CD4-positive, alpha-beta T cell treated with Interleukin-4 for 1 hour (primary cell): ENCODE measurements around the gene MRPS18A.
A peak's percentile ranks its signal among the peaks of the same experiment; 100 is the strongest.
"Not testable (repeated sequence)": the region's sequence is repeated elsewhere in the genome, so short reads cannot be mapped to it uniquely, and the experiment has no call there.

Experiments used
- DNase-seq, 2 donors: peaks; one replicate each; pipeline ENCODE4 v3.0.0-alpha.2; 2020 to 2022

Gene MRPS18A

DNA sequence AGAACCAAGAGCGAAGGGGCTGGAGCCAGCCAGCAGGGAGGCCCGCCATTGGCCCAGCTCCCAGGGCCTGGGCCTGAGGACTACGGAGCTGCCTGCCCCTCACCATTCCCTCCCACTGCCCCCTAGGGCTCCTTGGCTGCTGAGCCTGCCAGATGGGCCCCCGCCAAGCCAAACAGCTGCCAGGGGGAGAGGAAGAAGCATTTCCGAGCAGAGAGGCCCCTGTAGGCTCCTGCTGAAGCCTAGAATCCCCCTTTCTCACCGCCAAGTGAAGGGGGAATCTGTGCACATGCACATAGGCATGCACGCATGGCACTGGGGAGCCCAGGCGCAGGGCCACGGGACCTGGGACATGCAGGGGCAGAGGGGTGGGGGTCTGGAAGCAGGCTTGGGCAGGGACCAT is 28.5 kb upstream of the MRPS18A start:
- no peak for DNase-seq

DNA sequence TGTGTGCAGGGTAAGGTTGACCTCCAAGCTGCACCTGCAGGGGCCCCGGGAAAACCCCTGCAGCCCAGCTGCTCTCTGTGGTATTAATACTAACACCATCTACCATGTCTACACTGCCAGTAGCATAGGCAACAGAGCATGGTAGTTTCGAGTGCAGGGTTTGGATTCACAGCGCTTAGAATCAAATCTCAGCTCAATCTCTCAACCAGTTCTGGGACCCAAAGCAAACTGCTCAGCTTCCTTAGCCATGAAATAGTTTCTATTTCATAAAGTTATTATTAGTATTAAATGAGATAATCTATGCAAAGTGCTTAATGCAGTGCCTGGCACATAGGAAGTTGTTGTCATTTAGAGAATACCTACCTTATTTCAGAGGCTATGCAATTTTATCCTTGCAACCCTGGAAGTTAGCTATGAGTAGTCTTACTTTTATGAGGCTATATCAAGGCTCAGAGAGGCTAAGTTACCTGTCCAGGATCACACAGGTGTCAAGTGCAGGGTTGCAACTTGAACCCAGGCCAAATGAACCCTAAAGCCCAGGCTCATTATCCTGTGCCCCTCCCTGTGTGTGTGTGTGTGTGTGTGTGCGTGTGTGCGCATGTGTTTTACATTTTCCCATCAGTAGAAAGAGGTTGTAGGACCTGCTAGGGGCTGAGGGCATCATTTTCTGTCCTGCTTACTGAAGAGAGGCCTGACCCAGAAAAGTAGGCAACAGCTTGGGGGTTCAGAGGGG is 27.6 kb upstream of the MRPS18A start:
- peak in 1 of 2 donors; percentile 63 for DNase-seq

DNA sequence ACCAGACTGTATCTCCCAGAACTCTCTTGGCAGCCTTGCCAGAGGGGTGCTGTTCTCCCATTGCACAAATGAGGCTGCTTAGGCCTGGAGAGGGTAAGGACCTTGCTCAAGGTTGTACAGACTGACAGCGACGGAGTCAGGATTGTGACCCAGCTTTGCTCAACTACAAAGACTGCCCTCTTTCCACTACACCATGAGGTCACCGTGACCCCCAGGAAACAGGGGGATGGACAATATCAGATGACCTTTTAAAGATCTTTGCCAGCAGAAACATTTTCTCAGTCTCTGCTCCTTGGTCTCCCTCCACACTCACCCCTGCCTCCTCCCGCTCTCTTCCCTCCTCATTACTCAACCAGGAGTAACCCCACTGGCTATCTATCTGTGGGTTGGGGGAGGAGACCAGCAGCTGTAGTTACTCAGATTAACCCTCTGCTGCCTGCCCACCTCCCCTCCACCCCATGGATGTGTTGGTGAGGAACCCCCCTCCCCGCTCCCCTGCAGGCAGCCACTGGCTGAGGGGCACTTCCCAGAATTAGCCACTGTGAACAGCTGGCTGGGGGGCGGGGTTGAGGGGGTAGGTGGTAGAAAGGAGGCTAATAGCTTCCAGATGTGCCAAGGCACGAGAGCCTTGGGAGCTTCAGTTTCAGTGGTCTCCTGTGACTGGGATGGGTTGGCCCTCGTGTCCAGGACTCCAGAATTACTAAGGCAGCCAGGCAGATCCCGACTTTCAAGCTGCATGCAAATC is 26.9 kb upstream of the MRPS18A start:
- DNase-seq: no peak

DNA sequence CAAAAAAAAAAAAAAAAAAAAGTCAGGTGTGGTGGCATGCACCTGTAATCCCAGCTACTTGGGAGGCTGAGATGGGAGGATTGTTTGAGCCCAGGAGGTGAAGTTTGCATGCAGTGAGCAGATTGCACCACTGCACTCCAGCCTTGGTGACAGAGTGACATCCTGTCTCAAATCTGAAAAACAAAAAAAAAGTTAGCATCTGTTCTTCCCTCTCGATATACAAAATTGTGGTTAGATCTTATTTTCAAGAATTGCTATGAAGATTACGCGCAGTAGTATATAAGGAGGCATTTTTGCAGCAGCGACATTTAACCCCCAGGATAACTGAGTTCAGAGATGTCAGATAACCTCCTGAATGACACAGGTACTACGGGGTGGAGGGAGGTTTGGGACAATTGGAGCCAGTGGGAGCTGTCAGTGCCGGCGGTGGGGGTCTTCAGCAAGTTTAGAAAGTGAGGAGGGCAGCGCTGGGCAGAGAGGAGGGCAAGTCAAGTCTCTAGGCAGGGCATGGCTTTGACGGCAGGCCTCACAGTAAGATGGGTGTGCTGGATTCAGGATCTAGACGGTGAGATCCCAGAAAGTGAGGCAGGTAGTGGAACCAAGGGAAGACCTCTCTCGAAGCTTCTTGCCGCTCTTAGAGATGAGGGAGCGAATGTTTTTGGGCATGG is 26.2 kb upstream of the MRPS18A start:
- DNase-seq: no peak

DNA sequence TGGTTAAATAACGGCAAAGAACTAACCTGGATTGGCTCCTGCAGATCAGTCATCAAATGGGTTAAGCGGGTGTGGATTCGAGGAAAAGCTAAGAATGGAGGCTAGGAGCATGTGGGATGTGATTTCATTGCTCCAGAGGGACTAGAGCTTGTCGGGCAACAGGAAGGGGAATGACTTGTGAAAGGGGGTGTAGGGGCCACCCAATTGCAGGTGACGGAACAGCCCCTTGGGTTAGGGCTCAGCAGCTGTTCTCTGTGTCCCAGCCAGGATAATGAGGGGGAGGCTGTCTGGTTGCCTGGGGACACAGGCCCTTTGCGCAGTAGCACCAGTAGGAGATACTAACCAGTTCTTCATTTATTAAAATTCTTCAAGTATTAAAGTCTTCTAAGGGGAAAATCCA is 25.0 kb upstream of the MRPS18A start:
- DNase-seq: no peak

DNA sequence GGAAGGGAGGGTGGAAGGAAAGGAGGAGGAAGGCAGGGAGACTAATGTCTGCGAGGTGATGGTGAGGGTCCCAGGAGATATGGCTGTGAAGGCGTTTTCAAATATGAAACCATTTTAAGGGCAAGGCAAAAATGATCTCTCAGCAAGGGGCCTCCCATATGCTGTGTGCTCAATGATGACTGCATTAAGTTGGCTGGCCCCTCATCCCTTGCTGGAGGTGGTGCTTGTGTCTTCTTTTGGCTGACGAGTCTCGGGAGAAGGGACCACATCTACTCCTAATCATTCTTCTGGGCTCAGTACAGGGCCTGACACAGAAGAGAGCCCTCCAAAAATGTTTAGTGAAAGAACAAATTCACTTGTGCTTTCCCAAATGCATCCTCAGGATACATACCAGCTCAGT is 23.0 kb upstream of the MRPS18A start:
- DNase-seq: no peak

DNA sequence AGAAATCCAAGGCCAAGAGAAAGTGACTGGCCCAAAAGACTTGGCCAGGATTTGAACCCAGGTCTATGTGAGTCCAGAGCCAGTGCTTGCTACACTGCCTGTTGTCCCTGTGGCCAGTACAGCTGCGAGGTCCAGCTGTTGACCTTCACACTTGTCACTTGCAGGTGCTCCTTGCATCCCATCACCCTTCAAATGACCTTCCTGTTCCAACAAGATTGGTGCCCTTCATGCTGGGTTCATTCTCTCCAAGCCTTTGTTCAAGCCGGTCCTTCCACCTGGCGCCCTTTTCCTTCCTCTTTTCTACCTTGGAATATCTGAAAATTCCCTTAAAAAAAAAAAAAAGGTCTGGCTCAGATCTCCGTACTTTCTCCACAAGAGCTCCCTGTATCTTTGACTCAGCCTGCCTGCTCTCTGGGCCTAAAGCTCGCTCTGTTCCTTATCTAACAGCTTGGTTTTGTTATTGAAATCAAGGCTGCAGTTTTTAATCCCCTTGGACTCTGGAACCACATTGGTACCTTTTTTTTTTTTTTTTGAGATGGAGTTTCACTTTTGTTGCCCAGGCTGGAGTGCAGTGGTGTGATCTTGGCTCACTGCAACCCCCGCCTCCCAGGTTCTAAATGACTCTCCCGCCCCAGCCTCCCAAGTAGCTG is 22.2 kb upstream of the MRPS18A start:
- no peak for DNase-seq

DNA sequence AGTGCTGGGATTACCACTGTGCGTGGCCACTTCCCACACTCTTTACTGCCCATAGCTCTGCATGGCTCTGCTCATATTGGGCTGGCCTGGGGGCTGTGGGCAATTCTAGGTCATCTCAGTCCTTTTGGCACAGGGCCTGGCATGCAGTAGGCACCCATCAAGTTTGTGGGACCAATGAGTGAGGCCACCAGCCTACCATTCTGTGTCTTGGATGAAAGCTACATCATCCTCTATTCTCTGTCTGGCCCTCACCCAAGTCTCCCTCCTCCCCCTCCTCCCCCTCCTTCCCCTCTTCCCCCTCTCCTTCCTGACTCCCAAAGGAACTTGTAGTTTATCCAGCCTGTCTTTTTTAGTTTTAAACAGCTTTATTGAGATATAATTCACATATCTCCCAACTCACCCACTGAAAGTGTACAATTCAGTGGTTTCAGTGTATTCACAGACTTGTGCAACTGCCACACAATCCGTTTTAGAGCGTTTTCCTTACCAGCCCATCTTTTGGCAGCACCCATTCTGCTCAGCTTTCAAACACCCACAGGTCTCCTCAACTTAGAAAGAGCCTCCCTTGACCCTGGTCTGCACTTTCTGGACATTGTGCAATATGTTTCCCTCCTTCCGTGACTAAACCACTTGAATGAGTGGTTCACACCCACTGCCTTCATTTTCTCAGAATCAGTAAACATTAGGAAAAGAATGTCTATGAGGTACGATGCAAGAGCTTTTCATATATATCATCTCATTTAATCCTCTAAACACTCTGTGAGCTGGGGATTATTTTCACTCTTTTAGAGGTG is 21.5 kb upstream of the MRPS18A start:
- peak in 1 of 2 donors; percentile 14 for DNase-seq

DNA sequence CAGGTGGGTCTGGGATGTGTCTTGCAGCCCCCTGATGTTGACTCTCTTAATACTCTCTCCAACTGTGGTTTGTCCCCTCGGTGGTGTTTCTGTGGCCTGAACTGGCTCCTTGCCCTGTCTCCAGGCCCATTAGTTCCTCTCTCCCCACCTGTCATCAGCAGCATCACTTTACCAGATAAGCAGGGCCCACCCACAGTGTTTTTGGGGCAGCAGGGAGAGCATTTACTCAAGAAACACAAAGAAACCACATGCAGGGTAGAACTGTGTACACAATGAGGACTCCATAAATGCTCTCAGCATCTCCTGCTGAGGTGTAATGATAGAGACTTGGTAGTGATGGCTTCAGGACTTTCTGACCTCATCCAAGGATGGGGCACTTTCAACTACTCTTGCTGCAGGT is 20.2 kb upstream of the MRPS18A start:
- no peak for DNase-seq

DNA sequence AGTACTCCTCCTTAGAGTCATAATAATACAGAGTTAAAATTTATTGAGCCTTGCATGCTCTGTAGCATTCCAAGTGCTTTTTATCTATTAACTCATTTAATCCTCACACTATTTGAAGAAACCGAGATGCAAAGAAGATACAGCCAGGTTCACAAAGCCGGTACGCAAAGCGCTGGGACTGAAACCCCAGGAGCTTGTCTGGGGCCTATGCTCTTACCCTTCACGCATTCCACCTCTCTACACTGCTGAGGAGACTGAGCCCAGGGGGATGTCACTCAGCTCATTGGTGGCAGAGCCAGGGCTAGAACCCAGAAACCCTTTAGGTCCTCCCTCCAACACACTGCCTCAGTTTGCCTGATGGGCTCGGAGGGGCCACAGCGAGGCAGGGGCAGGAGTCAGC is 19.7 kb upstream of the MRPS18A start:
- DNase-seq: no peak

DNA sequence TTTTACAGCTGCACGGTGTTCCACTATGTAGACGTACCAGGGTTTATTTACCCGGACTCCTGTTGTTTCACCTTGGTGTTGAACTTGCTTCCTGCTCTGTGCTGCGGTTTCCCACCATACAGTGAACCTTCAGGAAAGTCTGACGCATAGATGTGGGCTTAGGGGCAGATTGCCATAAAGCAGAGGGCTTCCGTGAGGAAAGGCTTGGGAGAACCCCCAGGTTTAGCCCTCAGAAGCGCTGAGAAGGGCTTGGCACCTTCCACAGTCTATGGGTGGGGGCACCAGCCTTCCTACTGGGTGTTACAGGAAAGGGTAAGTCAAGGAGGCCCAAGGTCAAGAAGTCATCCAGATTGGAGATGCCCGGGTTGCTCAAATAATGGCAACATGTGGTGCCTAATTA is 19.2 kb upstream of the MRPS18A start:
- DNase-seq: no peak

DNA sequence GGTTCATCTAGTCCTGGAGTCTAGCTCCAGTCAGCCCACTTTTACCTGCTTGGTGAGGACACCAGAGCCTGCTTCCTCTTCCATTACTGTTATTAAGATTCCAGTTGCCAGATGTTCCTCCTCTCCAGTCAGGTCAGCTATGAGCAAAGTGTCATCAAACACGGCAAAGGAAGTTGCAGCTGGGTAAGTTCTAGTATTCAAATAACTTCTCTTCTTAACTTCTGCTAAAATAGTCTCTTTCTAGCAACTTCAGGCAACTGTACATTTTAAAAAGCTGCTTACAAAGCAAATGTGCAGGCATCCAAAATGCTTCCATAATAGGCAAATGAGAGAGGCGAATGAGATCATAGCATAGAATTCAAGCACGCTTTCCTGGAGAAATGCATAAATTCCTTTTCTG is 18.4 kb upstream of the MRPS18A start:
- no peak for DNase-seq

DNA sequence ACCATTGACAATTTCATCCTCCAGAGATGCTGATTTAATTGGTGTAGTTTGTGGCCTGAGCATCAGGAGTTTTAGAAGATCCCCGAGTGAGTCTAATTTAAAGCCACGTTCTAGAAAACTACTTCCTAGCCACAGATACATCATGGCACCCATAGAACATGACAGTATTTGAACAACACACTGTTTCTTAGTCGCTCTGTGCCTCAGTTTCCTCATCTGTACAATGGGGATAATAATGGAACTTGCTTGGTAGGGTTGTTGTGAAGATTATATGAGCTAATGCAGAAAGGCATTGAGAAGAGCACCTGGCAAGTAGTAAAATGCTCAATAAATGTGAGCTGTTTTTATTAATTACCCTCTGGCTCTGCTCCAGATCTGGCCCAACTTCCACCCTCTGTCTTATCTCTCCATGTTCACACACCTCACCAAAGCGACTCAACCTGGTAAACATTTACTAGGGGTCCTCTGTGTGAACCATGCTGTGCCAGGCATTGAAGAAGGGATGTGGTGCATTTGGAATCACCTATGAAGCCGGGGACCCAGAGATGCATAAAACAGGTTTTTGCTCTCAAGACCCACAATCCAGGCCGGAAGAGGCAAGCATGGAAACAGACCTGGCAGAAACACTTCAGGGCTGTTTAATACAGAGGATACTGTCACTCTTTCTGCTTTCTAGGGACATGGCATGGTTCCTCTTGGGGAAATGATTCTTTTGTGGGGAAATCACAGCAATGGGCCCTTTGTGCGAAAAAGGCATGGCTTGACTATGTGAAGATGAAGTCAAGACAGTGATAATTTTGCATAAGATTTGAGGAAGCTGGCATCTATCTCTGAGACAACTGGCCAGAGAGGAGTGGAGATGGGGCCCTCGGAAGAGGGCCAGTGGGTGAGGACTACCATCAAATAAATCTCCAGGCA is 16.2 kb upstream of the MRPS18A start:
- DNase-seq: no peak

DNA sequence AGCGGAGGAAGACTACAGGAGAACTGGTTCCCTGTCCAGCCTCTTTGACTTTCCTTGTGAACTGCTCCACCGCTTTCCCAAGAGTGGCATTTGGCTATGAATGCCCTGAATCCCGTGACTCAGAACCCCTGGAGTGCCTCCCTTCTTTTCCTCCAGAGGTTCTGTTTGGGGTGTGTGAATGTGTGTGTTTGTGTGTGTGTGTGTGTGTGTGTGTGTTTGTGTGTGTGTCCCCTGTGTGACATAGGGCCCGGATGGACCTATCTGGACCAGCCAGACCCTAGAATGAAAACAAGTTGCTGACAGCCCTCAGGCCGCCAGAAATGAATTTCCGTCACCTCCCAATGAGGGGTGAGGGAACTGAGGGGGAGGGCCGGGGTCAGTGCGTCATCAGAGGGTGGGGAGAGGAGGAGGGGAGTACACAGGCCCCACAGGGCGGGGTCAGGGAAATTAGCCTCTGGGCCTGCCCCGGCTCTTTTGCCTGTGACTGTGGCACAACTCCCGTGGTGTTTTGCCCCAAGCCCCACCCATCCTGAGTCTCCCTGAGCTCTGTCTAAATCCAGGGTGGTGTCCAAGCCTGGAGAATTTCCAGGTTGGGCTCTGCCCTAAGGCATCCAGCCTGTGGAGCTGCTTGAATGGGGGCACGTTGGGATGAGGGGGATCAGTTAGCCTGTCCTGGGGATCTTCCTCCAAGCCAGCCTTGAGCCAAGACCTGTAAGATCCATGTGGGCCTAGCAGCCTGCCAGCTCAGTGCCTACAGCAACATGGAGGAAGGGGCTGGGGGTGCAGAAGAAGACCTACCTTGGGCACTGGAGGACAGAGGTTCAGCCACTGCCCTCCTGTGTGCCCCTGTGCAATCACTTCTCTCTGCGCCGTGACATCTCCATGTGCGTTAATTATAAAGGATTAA is 15.2 kb upstream of the MRPS18A start:
- DNase-seq: peak; percentile 13 to 68

DNA sequence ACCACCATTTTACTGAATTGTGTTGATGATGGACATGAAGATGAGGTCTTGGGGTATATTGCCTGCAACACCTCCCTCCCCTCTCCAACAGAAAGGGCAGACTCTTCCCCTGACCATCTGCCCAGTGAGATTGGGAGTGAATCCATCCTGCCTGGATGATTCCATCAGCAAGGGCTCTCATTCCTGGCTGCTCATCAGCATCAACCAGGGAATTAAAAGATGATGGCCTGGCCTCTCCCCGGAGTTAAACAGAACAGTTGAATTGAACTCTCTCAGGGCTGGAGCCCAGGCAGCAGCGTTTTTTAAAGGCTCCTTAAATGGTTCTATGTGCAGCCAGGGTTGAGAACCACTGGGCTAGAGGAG is 14.6 kb upstream of the MRPS18A start:
- no peak for DNase-seq

DNA sequence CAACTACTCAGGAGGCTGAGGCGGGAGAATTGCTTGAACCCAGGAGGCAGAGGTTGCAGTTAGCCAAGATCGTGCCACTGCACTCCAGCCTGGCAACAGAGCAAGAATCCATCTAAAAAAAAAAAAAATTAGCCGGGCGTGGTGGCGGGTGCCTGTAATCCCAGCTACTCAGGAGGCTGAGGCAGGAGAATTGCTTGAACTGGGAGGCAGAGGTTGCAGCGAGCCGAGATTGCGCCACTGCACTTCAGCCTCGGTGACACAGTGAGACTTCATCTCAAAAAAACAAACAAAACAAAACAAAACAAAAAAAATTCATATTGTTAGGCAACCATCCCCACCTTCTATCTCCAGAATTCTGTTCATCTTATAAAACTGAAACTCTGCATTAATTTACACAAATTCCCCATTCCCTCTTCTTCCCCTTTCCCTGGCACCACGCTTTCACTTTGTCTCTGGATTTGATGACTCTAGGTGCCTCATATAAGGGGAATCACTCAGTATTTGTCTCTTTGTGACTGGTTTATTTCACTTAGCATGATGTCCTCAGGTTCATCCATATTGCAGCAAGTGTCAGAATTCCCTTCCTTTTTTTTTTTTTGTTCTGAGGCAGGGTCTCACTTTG is 13.5 kb upstream of the MRPS18A start:
- DNase-seq: not testable (repeated sequence)

DNA sequence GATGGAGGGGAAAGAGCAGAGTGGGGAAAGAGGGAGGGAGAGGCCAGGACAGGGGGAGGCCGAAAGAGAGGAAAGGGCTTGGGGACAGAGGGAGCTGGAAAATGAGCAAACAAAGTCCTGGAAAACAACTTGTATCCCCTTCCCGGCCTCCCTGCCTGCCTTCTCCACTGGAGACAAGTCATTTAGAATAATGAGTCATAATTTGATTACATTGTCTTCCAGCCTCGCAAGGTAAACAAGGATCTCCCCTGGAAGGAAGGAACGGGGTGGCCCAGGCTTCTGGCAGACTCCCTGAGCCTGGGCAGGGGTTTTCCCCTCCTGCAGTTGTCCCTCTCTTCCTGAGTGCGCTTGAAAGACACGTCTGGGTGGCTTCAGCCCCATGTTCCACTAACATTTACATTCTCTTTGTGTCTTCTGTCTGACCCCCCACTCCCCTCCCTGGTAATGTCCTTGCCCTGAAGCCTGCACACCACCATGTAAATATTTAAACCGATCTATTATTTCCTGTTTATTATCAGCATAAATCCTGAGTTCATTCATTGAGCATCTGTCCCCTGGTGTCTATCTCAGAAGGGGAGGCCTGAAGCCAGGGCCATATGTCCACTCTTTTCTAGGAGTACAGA is 12.1 kb upstream of the MRPS18A start:
- DNase-seq: no peak

DNA sequence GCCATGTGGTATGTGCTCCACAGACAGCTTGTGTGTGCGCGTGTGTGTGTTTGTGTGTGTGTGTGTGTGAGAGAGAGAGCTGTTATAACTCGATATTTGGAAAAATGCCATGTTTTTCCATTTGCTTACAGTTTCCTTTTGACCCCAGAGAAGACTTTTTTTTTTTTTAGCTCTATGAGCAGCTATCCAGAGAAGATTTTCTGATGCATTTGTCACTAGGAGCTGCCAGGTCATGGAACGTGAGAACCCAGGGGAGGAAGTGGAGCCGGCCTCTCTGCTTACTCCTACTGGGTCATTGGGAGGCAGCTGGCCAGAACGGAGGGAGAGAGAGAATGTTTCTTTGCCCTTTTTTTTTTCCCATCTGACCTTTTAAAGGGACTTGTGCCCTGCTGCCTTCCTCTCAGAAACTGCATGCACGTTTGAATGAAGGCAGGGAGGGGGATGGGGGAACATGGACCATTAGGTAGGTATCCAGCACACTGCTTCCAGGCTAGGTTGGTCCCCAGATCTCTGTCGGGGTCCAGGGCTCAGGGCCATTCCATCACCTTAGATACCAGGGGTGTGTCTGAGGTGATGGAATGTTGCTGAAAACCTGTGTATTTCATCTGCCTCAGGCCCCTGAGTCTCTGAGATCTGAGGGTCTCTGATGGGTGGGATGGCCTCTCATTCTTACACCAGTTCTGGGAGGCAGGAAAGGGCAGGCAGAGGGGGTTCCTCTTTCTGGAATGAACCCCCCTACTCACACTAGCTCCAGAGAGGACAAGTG is 11.2 kb upstream of the MRPS18A start:
- no peak for DNase-seq

DNA sequence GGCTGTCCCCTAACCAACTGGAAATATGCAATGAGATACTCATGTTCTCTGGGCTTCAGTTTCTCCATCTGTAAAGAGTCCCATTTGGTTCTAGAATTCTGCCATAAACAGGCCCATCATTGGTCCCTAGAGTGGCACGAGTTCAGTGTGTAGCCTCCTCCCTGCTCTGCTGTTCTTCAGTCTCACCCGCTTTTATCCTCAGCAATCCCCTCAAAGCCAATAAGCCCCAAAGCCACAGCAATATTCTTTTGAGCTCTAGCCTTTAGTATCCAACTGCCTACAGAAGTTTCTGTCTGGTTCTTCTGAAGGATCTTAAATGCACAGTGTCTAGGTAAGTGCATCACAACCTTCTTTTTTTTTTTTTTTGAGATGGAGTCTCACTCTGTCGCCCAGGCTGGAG is 9.8 kb upstream of the MRPS18A start:
- no peak for DNase-seq
